ENCODE results near the gene STK24.

The STK24 gene

DNA sequence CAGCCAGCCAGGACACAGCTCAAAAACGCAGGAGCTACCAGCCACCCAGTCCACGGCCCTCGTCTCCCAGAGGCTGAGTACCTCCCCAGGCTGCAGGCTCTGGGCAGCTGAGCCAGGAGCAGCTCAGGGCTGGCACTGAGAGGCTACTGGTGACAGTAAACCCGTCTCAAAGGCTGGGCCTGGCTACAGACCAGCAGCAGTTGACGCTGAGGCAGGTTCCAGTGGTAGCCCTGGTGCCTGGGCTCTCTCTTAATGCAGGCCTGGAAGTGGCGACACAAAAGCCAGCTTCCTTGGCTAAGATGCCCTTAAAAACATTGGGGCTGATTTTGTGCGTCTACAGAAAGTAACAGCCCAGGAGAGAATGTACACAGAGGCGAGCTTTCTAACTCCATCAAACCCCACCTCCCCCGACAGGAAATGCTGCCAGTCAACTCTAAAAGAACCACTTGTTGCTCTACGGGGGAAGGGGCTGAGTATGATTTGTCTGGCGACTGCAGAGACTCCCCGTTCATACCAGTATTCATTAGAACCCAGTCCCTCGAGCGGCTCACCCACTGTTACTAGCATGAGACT, 126.3 kb downstream of the STK24 start:
- no peak for DNase-seq (ENCODE audit: low spot score)

DNA sequence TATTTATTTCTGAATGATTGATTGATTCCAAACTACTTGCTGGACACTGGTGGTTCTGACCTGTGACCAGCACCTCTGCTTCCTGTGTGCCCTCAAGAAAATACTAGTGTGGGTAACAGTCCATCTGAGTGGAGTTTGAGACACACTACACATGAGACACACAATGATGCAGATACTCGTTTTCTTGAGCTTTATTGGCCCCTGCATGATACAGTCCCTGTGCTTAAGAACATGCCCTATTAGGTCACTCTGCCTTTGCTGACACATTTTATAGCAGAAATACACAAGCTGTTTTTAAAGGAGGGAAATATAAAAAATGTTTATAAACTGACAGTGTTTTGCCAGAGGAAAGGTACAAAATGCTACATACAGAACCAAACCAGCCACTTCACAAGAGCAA, 126.9 kb downstream of the STK24 start:
- no peak for DNase-seq (ENCODE audit: low spot score)

DNA sequence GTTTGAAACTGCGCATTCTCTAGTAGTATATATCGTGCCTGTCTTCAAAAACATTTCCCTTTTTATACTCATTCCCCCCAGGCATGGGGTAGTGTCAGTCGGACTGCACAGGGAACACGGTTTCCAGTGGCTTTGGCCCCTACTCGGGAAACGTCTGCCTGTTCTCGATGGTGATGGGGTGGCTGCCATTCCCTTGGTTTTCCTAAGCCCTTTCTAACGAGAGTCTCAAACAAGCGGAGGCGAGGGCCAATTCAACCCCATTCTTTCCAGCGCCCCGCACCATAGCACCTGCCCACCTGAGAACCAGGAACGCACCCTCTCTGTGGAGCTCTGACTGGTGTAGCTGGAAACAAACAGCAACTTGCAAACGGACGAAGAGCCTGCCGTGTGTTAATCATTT, 127.6 kb downstream of the STK24 start:
- no peak for DNase-seq (ENCODE audit: low spot score)

DNA sequence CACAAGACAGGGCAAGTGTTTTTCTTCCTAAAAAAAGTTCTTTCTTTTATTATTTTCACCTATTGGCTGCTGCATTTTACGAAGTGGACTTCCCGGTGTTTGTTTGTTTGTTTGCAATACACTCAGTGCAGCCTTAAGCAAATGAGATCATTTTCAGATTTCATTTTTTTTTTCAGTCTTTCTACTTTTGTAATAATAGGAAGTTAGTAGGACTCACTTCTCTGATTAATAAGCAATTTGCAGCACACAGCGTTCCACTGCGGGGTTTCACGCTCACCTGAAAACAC, 128.3 kb downstream of the STK24 start:
- DNase-seq (ENCODE audit: low spot score) = no peak

DNA sequence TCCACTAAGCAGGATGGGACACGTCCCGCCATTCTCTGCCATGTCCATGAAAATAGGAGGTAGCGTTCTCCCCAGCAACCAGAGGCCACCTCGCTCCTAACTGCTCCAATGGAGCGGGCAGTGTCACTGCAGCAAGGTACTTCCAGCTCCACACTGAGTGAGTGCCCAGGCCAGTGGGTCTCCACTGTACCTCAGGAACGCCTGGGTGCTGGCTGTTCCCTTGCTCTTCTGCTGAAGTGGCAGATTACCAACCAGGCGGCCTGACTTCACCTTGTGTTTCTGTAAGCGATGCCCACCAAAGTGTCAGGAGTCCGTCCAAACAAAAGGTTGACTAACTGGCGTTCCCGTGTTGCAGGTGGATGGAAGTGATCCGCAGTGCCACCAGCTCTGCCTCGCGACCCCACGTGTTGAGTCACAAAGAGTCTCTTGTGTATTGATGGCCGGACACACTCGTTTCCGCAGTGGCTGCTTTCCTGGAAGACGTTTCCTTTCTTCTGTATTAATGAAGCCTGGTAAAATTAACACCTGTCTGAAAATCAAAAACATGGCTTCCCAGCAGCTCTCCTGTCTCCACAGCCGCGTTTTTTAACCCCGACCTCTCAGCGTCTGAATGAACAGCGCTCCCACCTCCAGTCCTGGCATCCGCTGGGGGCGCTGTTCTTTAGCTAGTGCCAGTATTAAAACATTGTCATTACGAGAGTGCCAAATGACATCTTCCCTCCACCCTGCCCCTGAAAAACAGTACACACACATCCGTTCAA, 128.8 kb downstream of the STK24 start:
- no peak for DNase-seq (ENCODE audit: low spot score)

DNA sequence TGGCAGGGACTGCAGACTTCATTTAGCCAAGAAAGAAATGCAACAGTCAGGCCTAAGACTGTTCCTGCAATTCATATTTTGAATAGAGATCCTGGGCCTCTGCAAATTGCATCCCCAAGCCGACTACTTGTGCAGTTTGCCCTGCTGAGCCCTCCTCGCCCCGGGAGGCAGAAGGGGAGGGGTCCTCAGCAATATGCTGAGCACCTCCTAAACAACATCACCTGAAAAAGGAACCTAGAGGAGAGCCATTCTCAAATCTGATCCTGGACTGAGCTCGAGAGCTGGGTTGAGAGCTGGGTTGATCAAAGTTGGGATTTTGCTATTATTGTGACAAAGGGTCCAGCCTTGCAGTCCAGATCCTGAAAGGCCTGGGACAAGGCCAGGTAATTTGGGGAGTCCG, 129.8 kb downstream of the STK24 start:
- DNase-seq (ENCODE audit: low spot score) = no peak

DNA sequence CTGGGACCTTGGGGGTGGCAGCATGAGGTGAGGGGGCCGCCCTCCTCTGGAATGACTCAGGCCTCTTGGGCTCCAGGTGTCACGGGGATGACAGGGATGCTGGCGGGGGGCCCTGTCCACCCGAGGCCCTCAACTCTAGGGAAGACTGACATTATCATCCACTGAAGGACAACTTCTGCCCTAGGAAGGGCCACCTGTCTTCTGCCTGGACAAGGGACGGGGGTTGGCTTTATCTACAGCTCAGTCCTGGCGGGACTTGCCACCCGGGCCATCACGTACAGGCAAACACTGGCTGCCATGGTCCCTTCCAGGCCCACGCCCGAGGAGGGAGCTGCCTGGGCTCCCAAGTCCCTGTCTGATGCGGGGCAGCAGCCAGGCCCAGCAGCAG, 130.7 kb downstream of the STK24 start:
- DNase-seq (ENCODE audit: low spot score) = no peak

DNA sequence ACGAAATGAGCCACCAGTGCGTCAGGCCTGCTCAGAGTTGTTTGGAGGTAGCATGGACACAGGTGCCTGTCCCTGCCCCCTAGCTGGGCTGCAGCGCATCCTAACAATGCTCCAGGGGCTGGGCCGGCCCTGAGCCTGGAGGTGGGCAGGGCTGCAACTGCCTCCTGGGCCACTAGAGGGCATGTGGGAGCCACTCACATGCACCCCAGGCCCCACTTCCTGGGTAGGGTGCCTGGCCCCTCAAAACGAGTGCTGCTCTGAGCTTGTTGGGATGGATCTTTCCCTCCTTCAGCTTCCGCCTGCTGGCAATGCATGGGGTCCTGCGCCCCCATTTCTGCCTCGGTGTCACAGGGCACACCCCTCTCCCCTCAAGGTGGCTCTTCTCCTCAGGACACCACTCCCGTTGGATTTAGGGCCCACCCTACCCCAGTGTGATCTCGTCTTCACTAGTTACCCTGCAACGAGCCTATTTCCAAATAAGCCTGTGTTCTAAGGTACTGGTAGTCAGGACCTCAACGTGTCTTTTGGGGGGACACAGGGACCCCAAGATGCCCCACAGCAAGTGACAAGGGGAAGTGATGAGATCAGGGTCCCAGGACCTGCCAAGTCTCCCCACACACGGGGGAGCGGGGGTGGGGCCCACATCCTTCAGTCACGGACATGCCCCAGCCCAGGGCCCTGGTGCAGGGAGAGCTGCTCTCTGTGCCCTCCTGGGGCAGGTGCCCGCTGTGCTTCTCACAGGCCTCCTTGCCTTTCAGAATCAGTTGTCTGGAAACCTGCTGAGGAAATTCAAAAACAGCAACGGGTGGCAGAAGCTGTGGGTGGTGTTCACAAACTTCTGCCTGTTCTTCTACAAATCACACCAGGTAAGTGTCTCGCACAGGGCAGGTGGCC, 131.3 kb downstream of the STK24 start:
- peak; percentile 69 for DNase-seq (ENCODE audit: low spot score)

DNA sequence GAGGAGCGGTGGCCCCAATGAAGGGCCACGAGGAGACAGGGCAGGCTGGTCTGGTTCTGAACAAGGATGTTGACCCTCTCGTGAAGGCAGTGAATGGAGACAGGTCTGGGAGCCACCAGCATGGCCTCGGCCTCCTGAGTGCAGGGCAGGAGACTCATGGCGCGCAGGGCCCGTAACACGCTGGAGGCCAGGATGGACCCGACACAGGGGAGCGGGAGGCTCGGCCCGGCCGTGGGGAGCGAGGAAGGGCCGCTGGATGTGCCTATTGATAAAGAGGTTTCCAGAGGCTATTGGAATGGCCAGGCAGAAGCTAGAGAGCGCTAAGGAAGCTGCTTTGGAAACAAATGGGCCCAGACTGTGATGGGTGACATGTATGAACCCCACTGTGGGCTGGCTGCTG, 132.5 kb downstream of the STK24 start:
- DNase-seq (ENCODE audit: low spot score) = no peak

DNA sequence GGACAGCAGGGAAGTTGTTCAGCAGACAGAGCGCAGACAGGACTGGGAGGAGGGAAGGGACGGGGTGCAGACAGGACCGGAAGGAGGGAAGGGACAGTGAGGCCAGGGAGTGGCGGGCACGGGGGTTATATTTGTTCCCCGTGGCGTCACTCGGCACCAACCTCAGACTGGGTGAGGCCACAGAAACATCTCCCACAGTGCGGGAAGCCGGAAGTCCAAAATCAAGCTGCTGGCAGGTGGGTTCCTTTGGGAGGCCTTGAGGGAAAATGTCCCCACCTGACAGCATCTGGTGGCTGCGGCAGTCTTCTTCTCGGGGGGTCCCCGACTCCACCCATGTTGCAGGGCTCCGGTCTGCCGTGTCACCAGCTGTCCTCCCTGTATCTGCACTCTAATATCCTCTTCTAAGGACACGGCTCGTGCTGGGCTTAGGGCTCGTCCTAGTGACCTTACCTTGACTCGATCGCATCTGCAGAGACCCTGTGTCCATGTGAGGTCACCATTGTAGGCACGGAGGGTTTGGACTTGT, 133.0 kb downstream of the STK24 start:
- no peak for DNase-seq (ENCODE audit: low spot score)

DNA sequence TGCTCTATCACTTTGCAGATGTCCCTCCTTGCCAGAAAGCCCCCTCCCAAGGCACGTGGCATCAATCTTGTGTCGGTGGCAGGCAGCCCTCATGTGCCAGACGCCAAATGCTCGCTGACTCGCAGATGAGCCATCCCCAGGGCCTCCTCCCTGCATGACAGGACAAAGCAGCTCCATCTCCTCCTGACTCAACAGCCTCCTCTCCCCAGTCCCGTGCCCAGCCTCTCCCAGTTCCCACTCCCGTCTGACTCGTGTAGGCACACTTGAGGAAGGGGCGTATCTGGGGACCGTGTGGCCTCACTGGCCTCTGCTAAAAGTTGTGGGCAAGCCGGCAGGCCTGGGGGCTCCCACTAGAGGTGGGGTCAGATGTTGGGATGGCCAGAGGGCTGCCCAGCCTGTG, 133.6 kb downstream of the STK24 start:
- peak; percentile 38 for DNase-seq (ENCODE audit: low spot score)

DNA sequence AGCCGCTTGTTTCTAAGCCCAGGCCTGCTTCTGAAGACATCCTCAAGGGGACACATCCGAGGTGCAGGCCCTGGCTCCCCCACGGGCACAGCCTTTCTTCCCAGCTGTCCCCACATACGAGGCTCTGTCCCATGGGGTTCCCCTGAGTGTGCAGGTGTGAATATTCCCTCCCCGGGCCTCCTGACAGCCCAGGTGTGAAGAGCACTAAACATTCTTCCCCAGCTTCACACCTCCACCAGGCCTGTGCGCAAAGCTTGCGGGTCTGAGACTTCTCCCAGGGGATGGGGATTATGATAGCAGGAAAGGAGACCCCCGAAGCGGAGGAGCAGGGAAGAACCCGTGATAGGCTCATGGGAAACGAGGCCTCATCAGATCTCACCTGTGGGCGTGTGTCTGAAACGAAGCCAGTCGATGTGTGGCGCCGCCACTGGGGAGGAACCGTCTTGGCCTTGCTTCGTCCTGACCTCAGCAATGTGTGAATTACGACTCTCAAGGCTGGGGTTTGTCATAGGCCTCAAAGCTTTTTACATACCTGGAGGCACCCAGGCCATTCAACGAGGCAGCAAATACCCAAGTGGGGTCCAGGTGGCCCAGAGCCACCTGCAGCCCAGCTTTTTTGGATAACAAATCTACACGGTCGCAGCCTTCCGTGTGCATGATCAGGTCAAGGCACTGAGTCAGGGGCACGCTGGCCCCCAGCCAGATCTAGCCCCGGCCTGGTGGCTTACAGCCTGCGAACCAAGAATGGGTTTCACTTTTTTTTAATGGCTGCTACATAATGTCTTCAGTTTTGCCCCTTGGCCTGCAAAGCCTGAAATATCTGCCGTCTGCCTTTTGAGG, 134.3 kb downstream of the STK24 start:
- DNase-seq (ENCODE audit: low spot score) = no peak

DNA sequence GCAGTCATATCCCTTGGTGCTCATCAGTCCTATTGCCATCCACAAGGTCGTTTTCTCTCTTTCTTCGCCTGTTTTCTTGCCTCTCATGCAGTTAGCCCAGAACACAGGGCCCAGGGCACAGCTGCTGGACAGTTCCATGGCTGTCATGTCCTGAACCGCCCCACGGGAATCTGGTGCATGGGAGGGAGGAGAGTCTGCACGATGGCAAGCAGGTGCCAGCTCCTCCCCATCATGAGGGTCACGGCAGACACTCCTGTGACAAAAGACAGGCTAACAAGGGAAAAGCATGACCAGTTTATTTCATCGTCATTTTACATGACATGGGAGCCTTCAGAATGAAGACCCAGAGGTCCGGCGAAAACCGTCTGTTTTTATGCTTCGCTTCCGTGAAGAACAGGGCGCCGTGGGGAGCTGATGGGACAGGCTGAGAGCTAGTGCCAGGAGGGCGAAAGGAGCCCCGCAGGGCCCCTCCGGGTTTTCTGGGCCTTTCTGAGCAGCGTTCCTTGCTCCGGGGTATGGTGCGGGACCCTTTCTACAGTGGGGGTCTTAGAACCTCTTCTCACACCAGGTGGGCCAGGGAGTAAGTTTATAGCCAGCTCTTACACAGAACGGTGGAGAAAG, 135.7 kb downstream of the STK24 start:
- no peak for DNase-seq (ENCODE audit: low spot score)

DNA sequence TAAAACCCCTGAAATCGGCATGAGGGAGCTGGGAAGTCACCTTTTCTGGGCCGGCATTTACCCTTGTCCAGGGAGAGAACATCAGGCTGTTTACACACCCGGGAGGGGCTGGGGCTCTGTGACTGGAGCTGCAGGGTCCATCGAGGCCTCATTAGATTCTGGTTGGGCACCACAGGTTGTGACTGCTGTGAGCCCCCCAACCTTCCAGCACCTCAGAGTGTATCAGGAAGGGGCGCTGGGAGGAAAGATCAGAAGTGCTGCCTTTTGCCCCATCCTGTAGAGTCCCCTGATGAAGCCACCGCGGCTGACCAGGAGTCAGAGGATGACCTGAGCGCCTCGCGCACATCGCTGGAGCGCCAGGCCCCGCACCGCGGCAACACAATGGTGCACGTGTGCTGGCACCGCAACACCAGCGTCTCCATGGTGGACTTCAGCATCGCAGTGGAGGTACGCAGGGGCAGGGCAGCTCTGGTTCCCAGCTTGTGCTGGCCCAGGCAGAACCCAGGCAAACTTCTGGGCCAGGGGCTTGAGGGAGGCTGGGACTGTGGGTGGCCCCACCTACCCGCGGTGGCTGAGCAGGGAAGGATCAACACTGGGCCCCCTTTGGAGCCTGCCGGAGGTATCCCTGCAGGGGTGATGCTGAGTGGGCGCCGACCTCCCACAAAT, 136.4 kb downstream of the STK24 start:
- DNase-seq (ENCODE audit: low spot score) = no peak

DNA sequence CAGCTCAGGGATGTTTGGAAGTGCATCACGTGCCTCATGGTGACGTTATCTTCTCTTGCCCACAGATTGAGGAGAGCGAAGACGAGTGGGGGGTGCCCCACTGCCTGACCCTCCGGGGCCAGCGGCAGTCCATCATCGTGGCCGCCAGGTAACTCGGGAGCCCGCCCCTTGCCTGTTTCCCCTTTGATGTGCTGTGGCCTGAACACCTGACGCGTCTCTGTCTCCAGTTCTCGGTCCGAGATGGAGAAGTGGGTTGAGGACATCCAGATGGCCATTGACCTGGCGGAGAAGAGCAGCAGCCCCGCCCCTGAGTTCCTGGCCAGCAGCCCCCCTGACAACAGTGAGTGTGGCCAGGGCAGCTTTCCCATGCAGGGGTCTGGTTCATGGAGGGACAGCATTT, 137.0 kb downstream of the STK24 start:
- DNase-seq (ENCODE audit: low spot score) = no peak

DNA sequence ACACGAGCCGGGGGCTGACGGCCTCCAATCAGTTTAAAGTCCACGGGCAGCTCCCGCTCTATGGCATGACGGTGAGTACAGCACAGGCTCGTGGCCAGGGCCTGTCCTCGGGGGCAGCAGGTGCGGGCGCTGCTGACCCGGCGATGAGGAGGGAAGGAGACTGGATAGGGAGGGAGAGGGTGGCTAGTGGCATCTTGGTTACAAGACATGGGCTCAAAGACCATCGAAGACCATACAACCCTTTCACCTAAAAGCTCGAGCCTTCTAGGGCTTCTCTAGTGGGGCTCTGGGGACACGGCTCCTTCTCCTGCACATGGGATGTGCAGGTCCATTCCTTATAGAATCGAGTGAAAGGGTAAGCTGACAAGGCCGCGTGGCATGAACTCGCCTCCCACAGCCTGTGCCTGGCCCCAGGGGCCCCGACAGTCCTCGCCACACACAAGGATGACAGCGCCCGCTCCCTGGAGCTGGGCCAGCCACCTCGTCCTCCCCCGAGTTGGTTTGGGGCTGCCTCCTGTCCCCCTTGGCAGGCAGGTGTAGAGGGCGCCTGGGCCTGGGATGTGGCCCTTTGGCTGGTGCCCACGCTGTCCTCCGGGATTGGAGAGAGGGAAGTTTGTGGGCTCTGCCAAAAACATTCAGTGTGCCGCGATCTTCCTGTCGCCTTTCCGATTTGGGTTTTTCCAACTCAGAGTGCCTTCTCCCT, 137.6 kb downstream of the STK24 start:
- DNase-seq (ENCODE audit: low spot score) = no peak

DNA sequence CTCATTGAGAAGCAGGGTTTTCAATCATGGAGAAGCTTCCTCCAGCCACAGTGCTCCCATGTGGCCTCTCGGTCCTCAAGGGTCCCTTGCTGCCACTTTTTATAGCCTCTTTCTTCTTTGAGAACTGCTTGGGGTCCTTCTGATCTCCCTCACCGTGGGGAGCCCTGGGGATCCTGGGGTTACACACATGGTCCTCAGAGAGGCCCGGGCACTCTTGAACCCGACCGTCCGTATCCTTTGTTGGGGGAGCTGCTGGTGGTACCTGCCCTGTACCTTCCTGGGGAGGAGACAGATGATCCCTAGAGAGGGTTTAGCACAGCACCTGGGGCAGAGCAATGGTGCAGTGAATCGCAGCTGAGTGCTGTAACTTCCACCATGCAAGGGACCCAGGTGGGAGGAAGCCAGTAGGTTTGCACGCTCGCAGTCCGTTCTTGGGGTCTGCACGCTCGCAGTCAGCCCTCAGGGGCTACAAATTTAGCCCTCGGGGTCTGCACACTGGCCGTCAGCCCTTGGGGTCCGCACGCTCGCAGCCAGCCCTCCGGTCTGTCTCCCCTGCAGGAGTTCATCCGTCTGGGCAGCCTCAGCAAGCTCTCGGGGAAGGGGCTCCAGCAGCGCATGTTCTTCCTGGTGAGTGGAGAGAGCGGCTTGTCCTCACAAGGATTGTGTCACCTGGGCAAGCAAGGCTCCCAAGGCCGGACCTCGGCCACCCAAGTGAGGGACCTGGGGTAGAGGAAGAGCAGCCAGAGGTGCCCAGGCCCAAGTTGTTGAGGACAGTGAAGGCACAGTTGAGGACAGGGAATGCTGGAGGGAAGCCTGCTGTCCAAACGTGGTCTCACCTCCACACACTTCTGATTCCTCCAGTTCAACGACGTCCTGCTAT, 138.4 kb downstream of the STK24 start:
- DNase-seq (ENCODE audit: low spot score) = no peak

DNA sequence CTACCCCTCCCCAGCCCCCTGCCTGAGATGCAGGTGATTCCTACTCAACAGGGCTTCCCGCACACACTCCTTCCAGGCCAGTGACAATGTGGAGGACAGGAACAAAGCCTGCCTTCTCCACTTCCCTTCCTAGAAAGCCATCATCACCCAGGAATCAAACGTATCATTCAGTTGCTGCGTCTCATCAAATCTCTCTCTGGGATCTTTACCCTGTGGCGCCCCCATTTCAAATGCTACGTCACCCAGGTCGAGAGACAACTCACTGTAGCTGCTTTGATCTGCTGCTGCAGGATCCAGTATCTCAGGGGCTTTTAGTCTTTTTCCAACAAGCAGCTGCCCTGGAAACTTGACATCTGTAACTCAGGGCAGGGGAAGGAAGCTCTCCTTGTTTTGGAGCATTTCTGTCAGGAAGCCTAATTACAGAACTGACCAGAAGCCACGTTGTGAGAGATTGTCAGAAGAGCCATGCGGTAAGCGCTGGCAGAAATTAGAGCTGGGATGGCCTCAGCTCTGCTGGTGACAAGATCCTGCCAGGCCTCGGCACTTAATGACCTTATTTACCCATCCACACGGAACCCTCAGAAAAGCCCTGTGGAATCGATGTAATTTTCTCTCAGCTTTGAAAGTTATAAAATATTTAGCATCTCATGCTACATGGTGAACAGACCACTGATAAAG, 140.5 kb downstream of the STK24 start:
- no peak for DNase-seq (ENCODE audit: low spot score)

DNA sequence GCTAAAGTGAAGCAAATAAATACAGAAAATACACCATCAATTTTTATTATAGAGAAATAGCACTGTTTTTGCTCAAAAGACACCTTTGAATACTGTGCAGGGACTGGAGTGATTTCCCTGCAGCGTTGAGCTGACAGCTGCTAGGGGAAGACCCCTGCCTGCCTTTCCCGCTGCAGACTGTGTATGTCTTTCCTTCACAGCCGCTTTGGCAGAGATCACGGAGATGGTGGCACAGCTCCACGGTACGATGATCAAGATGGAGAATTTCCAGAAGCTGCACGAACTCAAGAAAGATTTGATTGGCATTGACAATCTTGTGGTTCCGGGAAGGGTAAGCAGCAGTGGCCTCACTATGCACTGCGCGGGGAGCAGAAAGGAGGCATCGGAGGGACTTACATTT, 141.5 kb downstream of the STK24 start:
- DNase-seq (ENCODE audit: low spot score) = no peak

All from LoVo (cell line).